Activated effector memory CD4-positive, alpha-beta T cell treated with Interleukin-2 at 50 U/mL for 16 hours (primary cell): ENCODE results near the gene VPS36.
"Not testable (repeated sequence)": the region's sequence is repeated elsewhere in the genome, so short reads cannot be mapped to it uniquely, and the experiment has no call there.

Experiments used
- DNase-seq: peaks from one replicate; pipeline ENCODE4 v3.0.0-alpha.2; 2020

Gene VPS36

DNA sequence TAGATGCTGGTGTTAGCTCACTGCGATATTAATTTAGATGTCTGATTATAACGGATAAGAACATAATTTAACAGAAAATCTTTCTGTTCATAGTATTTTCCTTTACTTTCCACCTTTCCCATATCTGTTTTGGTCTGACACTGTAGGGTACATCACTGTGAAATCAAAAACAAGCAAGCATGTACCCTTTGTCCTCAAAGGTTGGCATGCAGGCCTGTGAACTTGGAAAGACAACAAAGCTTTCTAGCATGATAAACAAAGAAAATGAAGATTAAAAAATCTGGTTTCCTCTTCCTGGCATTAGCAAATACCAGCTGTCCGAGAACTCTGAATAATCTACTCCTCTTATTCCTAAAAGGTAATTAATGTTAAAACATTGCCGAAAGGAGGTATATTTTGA, 76.0 kb downstream of the VPS36 start:
- no peak for DNase-seq

DNA sequence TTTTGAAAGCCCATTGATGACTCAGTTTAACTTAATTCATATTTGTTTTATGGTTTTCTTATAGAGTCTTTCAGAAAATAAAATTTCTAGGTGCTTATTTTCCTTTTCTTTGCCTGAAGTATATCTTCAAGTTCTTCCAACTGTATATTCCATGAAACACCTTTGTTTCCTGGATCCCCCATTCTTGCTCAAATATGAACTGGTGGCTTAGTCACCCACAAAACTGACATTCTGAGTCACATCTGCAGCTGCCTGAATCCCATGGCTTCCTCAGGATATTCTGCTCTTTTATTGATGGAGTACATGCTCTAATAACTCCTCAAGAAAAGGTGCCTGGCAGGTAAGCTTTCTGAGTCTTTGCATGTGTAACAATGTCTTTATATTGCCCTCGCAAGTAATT, 77.2 kb downstream of the VPS36 start:
- not testable (repeated sequence) for DNase-seq

DNA sequence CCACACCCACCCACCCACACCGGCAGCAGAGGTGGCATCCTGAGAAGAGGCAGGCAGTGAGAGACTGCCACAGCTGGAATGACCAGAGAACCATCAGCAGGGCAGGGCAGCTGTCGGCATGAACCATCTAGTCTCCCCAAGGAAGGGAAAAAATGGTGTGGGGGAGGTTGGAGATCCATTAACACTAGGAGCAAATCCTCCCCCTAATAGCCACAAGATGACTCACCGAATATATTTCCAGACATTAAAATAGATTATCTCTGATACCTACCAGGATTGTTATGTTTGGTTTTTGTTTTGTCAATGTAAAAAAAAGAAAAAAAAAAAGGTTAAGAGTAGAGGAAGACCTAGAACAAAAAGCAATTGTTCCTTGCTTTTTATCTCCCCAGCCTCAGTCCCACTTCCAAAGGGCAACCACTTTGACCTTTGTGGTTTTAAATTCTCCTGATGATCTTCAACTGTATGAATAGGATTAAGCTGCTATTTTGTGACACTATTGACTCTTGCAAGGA, 78.6 kb downstream of the VPS36 start:
- no peak for DNase-seq

DNA sequence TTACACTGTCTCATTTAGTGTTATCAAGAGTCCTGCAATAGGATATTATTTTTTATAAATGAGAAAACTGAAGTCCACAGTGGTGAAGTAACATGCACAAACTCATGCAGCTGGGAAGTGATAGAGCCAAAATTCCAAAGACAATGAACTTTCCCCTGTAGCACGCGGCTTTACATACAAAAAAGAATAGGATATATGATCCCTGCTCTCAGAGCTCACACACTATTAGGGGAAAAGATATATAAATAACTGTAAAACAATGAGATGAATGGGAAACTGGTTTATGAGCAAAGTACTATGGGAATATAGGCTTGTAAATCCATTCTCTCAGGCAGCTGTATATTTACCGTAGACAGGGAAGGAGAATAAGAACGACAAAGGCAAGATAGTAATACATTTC, 84.1 kb downstream of the VPS36 start:
- no peak for DNase-seq
